PC-3 (cell line): ENCODE measurements around the gene STXBP6.

Experiments used
- CTCF ChIP-seq: fragments of 300-600 bp; sonication (generic); conservative IDR thresholded peaks from 2 replicates; pipeline ENCODE4 v1.5.1; 2017; ENCODE audit warnings: antibody characterized with exemption, low read depth, mild to moderate bottlenecking, low read length
- EZH2 ChIP-seq: fragments of 300-600 bp; sonication (generic); IDR thresholded peaks from one replicate; pipeline ENCODE4 v1.6.1; 2017; ENCODE audit warnings: antibody characterized with exemption, mild to moderate bottlenecking, low read length; ENCODE audit not compliant: unreplicated experiment
- EZH2phosphoT487 ChIP-seq: fragments of 300-600 bp; sonication (generic); IDR thresholded peaks from 2 replicates; pipeline ENCODE4 v1.6.1; 2018; ENCODE audit warnings: mild to moderate bottlenecking, antibody characterized with exemption, low read length, borderline replicate concordance

- no peak for TF ChIP-seq CTCF
- no peak for TF ChIP-seq EZH2
- TF ChIP-seq EZH2phosphoT487: no peak
Observed at GRCh38 chr14:24866067-24866639, 183.8 kb downstream of the STXBP6 start.
